Measurements from ENCODE around the gene NAA25.

Gene NAA25

DNA sequence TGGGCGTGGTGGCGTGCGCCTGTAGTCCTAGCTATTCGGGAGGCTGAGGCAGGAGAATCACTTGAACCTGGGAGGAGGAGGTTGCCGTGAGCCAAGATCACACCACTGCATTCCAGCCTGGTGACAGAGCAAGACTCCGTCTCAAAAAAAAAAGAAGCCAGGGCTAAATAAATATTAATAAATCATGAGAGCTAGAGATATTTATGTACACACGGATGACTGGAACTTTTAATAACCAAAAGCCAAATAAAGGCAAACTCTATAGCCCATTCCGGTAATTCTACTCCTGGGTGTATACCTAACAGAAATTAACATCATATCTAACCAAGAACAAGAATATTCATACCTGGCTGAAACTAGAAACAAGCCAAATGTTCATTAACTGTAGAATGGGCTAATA is 9.1 kb upstream of the NAA25 start:
- TF ChIP-seq ZNF565 (CRISPR knock-in tag; conservative IDR thresholded peaks at IDR 0.05; ENCODE audit: low read depth): no peak
- no peak for TF ChIP-seq OSR1 (CRISPR knock-in tag; IDR thresholded peaks at IDR 0.05)
- TF ChIP-seq TOX (CRISPR knock-in tag; IDR thresholded peaks at IDR 0.05; ENCODE audit: borderline replicate concordance): no peak
- TF ChIP-seq CSDC2 (CRISPR knock-in tag; IDR thresholded peaks at IDR 0.05): no peak
- TF ChIP-seq TCF4 (CRISPR knock-in tag; IDR thresholded peaks at IDR 0.05; ENCODE audit: borderline replicate concordance): no peak
- TF ChIP-seq PPARA (CRISPR knock-in tag; IDR thresholded peaks at IDR 0.05; ENCODE audit: borderline replicate concordance): no peak
- no peak for TF ChIP-seq ZFP30 (CRISPR knock-in tag; IDR thresholded peaks at IDR 0.05)
- TF ChIP-seq ESRRG (CRISPR knock-in tag; IDR thresholded peaks at IDR 0.05): no peak
- TF ChIP-seq, protein P1, sequence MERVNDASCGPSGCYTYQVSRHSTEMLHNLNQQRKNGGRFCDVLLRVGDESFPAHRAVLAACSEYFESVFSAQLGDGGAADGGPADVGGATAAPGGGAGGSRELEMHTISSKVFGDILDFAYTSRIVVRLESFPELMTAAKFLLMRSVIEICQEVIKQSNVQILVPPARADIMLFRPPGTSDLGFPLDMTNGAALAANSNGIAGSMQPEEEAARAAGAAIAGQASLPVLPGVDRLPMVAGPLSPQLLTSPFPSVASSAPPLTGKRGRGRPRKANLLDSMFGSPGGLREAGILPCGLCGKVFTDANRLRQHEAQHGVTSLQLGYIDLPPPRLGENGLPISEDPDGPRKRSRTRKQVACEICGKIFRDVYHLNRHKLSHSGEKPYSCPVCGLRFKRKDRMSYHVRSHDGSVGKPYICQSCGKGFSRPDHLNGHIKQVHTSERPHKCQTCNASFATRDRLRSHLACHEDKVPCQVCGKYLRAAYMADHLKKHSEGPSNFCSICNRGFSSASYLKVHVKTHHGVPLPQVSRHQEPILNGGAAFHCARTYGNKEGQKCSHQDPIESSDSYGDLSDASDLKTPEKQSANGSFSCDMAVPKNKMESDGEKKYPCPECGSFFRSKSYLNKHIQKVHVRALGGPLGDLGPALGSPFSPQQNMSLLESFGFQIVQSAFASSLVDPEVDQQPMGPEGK (CRISPR knock-in tag; IDR thresholded peaks at IDR 0.05; ENCODE audit: borderline replicate concordance): no peak
- no peak for TF ChIP-seq ZNF70 (CRISPR knock-in tag; IDR thresholded peaks at IDR 0.05)
- ATAC-seq: no peak

- TF ChIP-seq ARNTL (CRISPR knock-in tag; IDR thresholded peaks at IDR 0.05; ENCODE audit: borderline replicate concordance, low read depth) (no peak), ESRRG (CRISPR knock-in tag; IDR thresholded peaks at IDR 0.05) (no peak), ZC3H10 (CRISPR knock-in tag; IDR thresholded peaks at IDR 0.05) (no peak), CSRNP3 (CRISPR knock-in tag; IDR thresholded peaks at IDR 0.05) (no peak), ZFP30 (CRISPR knock-in tag; IDR thresholded peaks at IDR 0.05) (no peak), ZFP3 (CRISPR knock-in tag; IDR thresholded peaks at IDR 0.05) (no peak), PPARA (CRISPR knock-in tag; IDR thresholded peaks at IDR 0.05; ENCODE audit: borderline replicate concordance) (no peak), OSR1 (CRISPR knock-in tag; IDR thresholded peaks at IDR 0.05) (no peak), TOX (CRISPR knock-in tag; IDR thresholded peaks at IDR 0.05; ENCODE audit: borderline replicate concordance) (no peak), ZNF565 (CRISPR knock-in tag; conservative IDR thresholded peaks at IDR 0.05; ENCODE audit: low read depth) (no peak), ZNF70 (CRISPR knock-in tag; IDR thresholded peaks at IDR 0.05) (no peak), BACH2 (CRISPR knock-in tag; IDR thresholded peaks at IDR 0.05; ENCODE audit: borderline replicate concordance) (no peak), ZNF8 (CRISPR knock-in tag; IDR thresholded peaks at IDR 0.05) (no peak), GLIS3 (CRISPR knock-in tag; IDR thresholded peaks at IDR 0.05) (no peak), ISL1 (CRISPR knock-in tag; IDR thresholded peaks at IDR 0.05) (no peak), SNAI2 (CRISPR knock-in tag; IDR thresholded peaks at IDR 0.05) (no peak), CSDC2 (CRISPR knock-in tag; IDR thresholded peaks at IDR 0.05) (no peak)
- TF ChIP-seq, protein P2, sequence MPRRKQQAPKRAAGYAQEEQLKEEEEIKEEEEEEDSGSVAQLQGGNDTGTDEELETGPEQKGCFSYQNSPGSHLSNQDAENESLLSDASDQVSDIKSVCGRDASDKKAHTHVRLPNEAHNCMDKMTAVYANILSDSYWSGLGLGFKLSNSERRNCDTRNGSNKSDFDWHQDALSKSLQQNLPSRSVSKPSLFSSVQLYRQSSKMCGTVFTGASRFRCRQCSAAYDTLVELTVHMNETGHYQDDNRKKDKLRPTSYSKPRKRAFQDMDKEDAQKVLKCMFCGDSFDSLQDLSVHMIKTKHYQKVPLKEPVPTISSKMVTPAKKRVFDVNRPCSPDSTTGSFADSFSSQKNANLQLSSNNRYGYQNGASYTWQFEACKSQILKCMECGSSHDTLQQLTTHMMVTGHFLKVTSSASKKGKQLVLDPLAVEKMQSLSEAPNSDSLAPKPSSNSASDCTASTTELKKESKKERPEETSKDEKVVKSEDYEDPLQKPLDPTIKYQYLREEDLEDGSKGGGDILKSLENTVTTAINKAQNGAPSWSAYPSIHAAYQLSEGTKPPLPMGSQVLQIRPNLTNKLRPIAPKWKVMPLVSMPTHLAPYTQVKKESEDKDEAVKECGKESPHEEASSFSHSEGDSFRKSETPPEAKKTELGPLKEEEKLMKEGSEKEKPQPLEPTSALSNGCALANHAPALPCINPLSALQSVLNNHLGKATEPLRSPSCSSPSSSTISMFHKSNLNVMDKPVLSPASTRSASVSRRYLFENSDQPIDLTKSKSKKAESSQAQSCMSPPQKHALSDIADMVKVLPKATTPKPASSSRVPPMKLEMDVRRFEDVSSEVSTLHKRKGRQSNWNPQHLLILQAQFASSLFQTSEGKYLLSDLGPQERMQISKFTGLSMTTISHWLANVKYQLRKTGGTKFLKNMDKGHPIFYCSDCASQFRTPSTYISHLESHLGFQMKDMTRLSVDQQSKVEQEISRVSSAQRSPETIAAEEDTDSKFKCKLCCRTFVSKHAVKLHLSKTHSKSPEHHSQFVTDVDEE (CRISPR knock-in tag; IDR thresholded peaks at IDR 0.05): no peak
- TF ChIP-seq, protein P3, sequence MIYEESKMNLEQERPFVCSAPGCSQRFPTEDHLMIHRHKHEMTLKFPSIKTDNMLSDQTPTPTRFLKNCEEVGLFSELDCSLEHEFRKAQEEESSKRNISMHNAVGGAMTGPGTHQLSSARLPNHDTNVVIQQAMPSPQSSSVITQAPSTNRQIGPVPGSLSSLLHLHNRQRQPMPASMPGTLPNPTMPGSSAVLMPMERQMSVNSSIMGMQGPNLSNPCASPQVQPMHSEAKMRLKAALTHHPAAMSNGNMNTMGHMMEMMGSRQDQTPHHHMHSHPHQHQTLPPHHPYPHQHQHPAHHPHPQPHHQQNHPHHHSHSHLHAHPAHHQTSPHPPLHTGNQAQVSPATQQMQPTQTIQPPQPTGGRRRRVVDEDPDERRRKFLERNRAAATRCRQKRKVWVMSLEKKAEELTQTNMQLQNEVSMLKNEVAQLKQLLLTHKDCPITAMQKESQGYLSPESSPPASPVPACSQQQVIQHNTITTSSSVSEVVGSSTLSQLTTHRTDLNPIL (CRISPR knock-in tag; IDR thresholded peaks at IDR 0.05; ENCODE audit: low read depth): no peak
- peak; percentile 88 for ATAC-seq
These were observed 7.9 kb upstream of the NAA25 start for GRCh38 chr12:112116232-112117060.

- ATAC-seq: no peak
- TF ChIP-seq ZNF70 (CRISPR knock-in tag; IDR thresholded peaks at IDR 0.05) (no peak), BACH2 (CRISPR knock-in tag; IDR thresholded peaks at IDR 0.05; ENCODE audit: borderline replicate concordance) (no peak)
- TF ChIP-seq, protein P4, sequence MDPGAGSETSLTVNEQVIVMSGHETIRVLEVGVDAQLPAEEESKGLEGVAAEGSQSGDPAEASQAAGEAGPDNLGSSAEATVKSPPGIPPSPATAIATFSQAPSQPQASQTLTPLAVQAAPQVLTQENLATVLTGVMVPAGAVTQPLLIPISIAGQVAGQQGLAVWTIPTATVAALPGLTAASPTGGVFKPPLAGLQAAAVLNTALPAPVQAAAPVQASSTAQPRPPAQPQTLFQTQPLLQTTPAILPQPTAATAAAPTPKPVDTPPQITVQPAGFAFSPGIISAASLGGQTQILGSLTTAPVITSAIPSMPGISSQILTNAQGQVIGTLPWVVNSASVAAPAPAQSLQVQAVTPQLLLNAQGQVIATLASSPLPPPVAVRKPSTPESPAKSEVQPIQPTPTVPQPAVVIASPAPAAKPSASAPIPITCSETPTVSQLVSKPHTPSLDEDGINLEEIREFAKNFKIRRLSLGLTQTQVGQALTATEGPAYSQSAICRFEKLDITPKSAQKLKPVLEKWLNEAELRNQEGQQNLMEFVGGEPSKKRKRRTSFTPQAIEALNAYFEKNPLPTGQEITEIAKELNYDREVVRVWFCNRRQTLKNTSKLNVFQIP (CRISPR knock-in tag; IDR thresholded peaks at IDR 0.05; ENCODE audit: borderline replicate concordance, low read depth): no peak
- TF ChIP-seq, protein P2 (CRISPR knock-in tag; IDR thresholded peaks at IDR 0.05): no peak
These were observed 6.9 kb upstream of the NAA25 start for GRCh38 chr12:112115259-112116045.
